Fibroblast of lung (primary cell): ENCODE data around the gene AHR. TPM values are rescaled to one million over a fixed set of nuclear protein-coding genes. Genes with fewer than 3 reads are reported as not detected.

Source experiments
- DNase-seq, 2 donors: peaks; one replicate each; pipeline versions ENCODE4 v3.0.0 to v3.0.0-alpha.2; 2010; ENCODE audit warnings: low read depth in 2 of 2
- H2AFZ ChIP-seq: 2 replicates; pipeline ENCODE4 v1.5.1; 2012; ENCODE audit warnings: low read length, control low read depth, inconsistent platforms
- H3K27ac ChIP-seq: 2 replicates; pipeline ENCODE4 v1.5.1; 2011; ENCODE audit warnings: low read length, control low read depth; ENCODE audit not compliant: insufficient read depth
- H3K27me3 ChIP-seq: 2 replicates; pipeline ENCODE4 v1.5.1; 2011; ENCODE audit warnings: mild to moderate bottlenecking, low read length; ENCODE audit not compliant: control insufficient read depth, insufficient read depth
- H3K36me3 ChIP-seq: 2 replicates; pipeline ENCODE4 v1.5.1; 2011; ENCODE audit warnings: low read length; ENCODE audit not compliant: control insufficient read depth, insufficient read depth
- H3K4me1 ChIP-seq: 2 replicates; pipeline ENCODE4 v1.5.1; 2011; ENCODE audit warnings: low read length; ENCODE audit not compliant: control insufficient read depth, insufficient read depth; ENCODE audit errors: extremely low read depth
- H3K4me2 ChIP-seq: 2 replicates; pipeline ENCODE4 v1.5.1; 2011; ENCODE audit warnings: low read length, control low read depth; ENCODE audit not compliant: insufficient read depth; ENCODE audit errors: extremely low read depth
- H3K4me3 ChIP-seq, 4 experiments: fragments of 200-600 bp in 1 of 4; sonication (generic) in 1 of 4; replicated peaks in 1 of 4; 2 replicates each; pipeline ENCODE4 v1.5.1; 2011 to 2016; ENCODE audit warnings: low read length in 4 of 4, low read depth in 3 of 4, mild to moderate bottlenecking in 3 of 4, control low read depth in 2 of 4, inconsistent platforms in 1 of 4, mixed read lengths in 1 of 4; ENCODE audit not compliant: insufficient read depth in 1 of 4; ENCODE audit errors: control extremely low read depth in 1 of 4
- H3K79me2 ChIP-seq: 2 replicates; pipeline ENCODE4 v1.5.1; 2012; ENCODE audit warnings: mild to moderate bottlenecking, low read length, inconsistent platforms; ENCODE audit not compliant: control insufficient read depth, insufficient read depth
- H3K9ac ChIP-seq: 2 replicates; pipeline ENCODE4 v1.5.1; 2011; ENCODE audit warnings: mild to moderate bottlenecking, low read length, control low read depth; ENCODE audit not compliant: insufficient read depth
- H3K9me3 ChIP-seq: 2 replicates; pipeline ENCODE4 v1.5.1; 2012; ENCODE audit warnings: low read depth, low read length; ENCODE audit not compliant: control insufficient read depth, insufficient read depth
- H4K20me1 ChIP-seq: 2 replicates; pipeline ENCODE4 v1.5.1; 2011; ENCODE audit warnings: low read length; ENCODE audit not compliant: control insufficient read depth, insufficient read depth; ENCODE audit errors: extremely low read depth
- EZH2 ChIP-seq: IDR thresholded peaks from 2 replicates; pipeline ENCODE4 v1.5.1; 2012; ENCODE audit warnings: low read length, control low read depth, mild to moderate bottlenecking; ENCODE audit errors: missing control alignments
- polyA plus RNA-seq, 2 donors: library from polyadenylated mRNA; depleted of rRNA in 1 of 2; stranded (reverse) in 1 of 2; unstranded in 1 of 2; fragments of >200 nt; gene quantifications; 2 replicates each; pipeline ENCODE4 v1.2.1, GENCODE V29; 2011 to 2012; ENCODE audit warnings: missing spikeins in 1 of 2
- total RNA-seq: library from RNA; depleted of rRNA; stranded (reverse); fragments of >200 nt; gene quantifications from 2 replicates; pipeline ENCODE4 v1.2.1, GENCODE V29; 2014
- TF ChIP-seq, protein P1 (sequence below), 2 donors: IDR thresholded peaks in 1 of 2; conservative IDR thresholded peaks in 1 of 2; 1 replicate in 1 of 2; 2 replicates in 1 of 2; pipeline ENCODE4 v1.5.1; 2011 to 2012; ENCODE audit warnings: low read length in 2 of 2, control low read depth in 1 of 2, inconsistent platforms in 1 of 2, low read depth in 1 of 2, mild to moderate bottlenecking in 1 of 2

Gene AHR
- total and polyA plus RNA-seq, 2 donors (not counting 1 experiment from before 2014, with no cell fraction given) = 15.4 to 84.4 TPM

DNA sequence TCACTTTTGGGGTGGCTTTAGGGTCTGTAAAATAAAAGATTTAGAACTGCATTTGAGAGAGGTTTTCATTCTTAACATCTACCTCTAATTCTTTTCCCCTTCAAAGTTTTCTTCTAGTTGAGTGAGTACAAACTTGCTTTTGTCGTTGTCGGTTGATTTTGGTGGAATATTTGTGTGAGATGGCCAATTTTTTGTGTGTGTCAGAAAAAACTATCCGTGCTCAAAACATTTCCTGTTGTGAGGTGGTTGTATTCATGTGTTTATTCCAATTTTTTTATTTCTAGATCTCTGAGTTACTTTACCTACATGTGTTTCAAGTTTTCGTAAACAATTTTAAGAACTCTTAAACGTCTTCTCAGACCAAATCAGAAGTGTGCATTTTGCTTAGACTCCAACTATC lies 1.6 kb downstream of the AHR start:
- DNase-seq = no peak
- Histone ChIP-seq H3K4me2 (peak overlapping the region; percentile 89), H3K27me3 (no peaks in the 10 kb centered on the region), H3K9ac (peak overlapping the region; percentile 84), H2AFZ (peak overlapping the region; percentile 24), H3K27ac (peak overlapping the region; percentile 85), H3K4me3 (peak overlapping the region; percentile 82 to 94 (median 91)), H3K4me1 (peaks cover 7% of the 10 kb centered on the region), H4K20me1 (no peaks in the 10 kb centered on the region), H3K9me3 (no peaks in the 10 kb centered on the region), H3K79me2 (peaks cover 64% of the 10 kb centered on the region), H3K36me3 (no peaks in the 10 kb centered on the region)
- TF ChIP-seq, protein P1, sequence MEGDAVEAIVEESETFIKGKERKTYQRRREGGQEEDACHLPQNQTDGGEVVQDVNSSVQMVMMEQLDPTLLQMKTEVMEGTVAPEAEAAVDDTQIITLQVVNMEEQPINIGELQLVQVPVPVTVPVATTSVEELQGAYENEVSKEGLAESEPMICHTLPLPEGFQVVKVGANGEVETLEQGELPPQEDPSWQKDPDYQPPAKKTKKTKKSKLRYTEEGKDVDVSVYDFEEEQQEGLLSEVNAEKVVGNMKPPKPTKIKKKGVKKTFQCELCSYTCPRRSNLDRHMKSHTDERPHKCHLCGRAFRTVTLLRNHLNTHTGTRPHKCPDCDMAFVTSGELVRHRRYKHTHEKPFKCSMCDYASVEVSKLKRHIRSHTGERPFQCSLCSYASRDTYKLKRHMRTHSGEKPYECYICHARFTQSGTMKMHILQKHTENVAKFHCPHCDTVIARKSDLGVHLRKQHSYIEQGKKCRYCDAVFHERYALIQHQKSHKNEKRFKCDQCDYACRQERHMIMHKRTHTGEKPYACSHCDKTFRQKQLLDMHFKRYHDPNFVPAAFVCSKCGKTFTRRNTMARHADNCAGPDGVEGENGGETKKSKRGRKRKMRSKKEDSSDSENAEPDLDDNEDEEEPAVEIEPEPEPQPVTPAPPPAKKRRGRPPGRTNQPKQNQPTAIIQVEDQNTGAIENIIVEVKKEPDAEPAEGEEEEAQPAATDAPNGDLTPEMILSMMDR (conservative IDR thresholded peaks at IDR 0.05 in 1 of 2, IDR thresholded peaks at IDR 0.05 in 1 of 2; ENCODE audit: low read depth in 1 of 2, low read length in 2 of 2) = no peak
- TF ChIP-seq EZH2 = no peak

DNA sequence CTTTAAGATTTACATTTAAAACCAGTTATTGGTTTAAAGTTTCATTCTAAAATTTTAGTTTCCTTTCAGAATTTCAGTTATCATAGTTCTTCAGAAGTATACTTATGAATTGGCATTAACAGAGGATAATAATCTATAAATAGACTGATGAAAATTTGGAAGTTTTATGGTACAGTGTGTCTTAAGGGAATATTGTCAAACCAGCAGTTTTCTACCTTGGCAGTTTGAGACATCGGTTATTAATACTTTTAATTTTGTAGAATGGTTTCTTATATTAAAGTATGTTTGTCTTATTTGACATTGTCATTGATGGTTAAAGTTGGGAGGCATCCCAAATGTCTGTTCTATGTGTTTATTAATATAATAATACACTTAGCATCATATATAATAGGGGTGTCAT lies 2.0 kb downstream of the AHR start:
- Histone ChIP-seq H3K9me3 (no peaks in the 10 kb centered on the region), H3K4me3 (peak overlapping the region; percentile 82 to 94 (median 91)), H3K27ac (peak overlapping the region; percentile 85), H3K27me3 (no peaks in the 10 kb centered on the region), H4K20me1 (no peaks in the 10 kb centered on the region), H2AFZ (no peak overlapping the region), H3K9ac (peak overlapping the region; percentile 20), H3K36me3 (no peaks in the 10 kb centered on the region), H3K79me2 (peaks cover 69% of the 10 kb centered on the region), H3K4me2 (peak overlapping the region; percentile 89), H3K4me1 (peaks cover 10% of the 10 kb centered on the region)
- TF ChIP-seq, protein P1 (conservative IDR thresholded peaks at IDR 0.05 in 1 of 2, IDR thresholded peaks at IDR 0.05 in 1 of 2; ENCODE audit: low read depth in 1 of 2, low read length in 2 of 2) = no peak
- TF ChIP-seq EZH2 = no peak
- no peak for DNase-seq

DNA sequence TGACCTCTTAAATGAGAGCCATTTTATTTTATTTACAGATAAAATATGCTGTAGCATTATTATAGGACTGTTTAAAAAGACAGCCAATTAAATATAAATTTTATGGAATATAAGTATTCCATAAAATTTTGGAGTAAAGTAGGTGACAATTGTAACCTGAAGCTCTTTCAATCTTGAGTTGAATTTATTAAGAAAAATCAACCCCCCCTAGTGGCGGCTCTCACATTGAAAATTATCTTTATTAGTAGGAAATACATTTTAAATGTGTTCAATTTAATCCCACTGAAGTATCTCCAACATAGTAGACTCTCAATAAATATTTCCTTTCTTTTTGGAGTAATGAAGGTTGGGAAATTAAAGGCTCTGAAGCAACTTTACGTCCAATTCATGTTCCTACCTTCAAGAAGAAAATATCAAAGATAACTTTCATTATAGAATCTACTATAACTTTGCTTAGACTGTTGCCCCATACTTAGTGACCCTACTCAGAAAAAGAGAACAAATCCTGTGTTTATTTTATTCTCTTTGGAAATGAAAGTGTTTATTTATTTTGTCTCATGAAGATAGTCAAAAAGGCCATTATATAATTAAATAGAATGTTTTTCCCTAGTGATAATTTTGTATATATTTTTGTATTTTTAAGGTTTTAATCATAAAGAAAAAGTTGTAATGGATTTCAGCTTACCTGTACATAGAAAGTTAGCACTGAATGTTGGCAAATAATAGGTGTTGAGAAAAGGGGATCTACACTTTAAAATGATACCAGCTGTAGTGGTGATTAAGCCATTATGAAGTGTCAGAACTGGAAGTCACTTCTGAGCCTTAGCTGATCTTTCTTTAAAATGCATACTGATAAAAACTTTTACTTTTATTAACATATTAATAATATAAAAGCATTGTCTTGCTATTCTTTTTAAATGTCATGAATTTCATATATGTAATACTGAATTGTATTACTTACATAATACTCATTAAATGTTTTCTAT lies 3.3 kb downstream of the AHR start:
- Histone ChIP-seq H3K27me3 (no peaks in the 10 kb centered on the region), H3K27ac (no peak overlapping the region), H3K4me3 (peak overlapping the region; percentile 82 to 94 (median 91)), H3K36me3 (no peaks in the 10 kb centered on the region), H3K4me2 (peak overlapping the region; percentile 89), H3K4me1 (peaks cover 11% of the 10 kb centered on the region), H3K9ac (peak overlapping the region; percentile 13), H3K79me2 (peaks cover 82% of the 10 kb centered on the region), H3K9me3 (no peaks in the 10 kb centered on the region), H2AFZ (no peak overlapping the region), H4K20me1 (no peaks in the 10 kb centered on the region)
- TF ChIP-seq EZH2 = no peak
- TF ChIP-seq, protein P1 (conservative IDR thresholded peaks at IDR 0.05 in 1 of 2, IDR thresholded peaks at IDR 0.05 in 1 of 2; ENCODE audit: low read depth in 1 of 2, low read length in 2 of 2) = peak; percentile 43 to 55
- DNase-seq = peak; percentile 34 to 72
